Activated effector memory CD4-positive, alpha-beta T cell treated with anti-CD3 and anti-CD28 coated beads, Interleukin-2, amount 50 U/mL, for 16 hours (primary cell): ENCODE data around the gene RTL3.

Experiments used
- DNase-seq: peaks from one replicate; pipeline ENCODE4 v3.0.0-alpha.2; 2020

The RTL3 gene

GRCh38 chrX:78618987-78619386 lies 40.1 kb downstream of the RTL3 start:
- DNase-seq = no peak

DNA sequence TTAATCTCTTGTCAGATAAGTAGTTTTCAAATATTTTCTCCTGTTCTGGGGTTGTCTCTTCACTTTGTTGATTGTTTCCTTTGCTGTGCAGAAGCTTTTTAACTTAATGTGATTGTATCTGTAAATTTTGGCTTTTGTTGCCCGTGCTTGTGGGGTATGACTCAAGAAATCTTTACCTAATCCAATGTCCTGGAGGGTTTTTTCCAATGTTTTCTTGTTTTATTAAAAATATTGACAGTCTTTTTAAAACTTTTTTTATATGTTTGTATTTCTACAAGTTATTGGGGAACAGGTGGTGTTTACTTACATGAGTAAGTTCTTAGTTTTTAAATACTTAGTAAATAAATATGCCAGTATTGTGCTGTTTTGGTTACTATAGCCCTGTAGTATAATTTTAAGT lies 44.9 kb downstream of the RTL3 start:
- no peak for DNase-seq
